Right renal cortex interstitium (tissue), 3 donors: Measurements from ENCODE around the gene PIGP. TPM values are rescaled to one million over a fixed set of nuclear protein-coding genes. Genes with fewer than 3 reads are reported as not detected.
"Not testable (repeated sequence)": the region's sequence is repeated elsewhere in the genome, so short reads cannot be mapped to it uniquely, and the experiment has no call there.

Source experiments
- DNase-seq, 3 donors: peaks; one replicate each; pipeline ENCODE4 v3.0.0-alpha.2; 2013; ENCODE audit warnings: low read depth in 3 of 3, low spot score in 2 of 3
- polyA plus RNA-seq, 3 donors: library from polyadenylated mRNA; unstranded; fragments of 120-200 nt; gene quantifications; one replicate each; pipeline ENCODE4 v1.2.1, GENCODE V29; 2013; ENCODE audit not compliant: insufficient read length in 3 of 3

PIGP gene
- polyA plus RNA-seq, 3 donors = 34.2 to 41.5 (median 34.4) TPM

DNA sequence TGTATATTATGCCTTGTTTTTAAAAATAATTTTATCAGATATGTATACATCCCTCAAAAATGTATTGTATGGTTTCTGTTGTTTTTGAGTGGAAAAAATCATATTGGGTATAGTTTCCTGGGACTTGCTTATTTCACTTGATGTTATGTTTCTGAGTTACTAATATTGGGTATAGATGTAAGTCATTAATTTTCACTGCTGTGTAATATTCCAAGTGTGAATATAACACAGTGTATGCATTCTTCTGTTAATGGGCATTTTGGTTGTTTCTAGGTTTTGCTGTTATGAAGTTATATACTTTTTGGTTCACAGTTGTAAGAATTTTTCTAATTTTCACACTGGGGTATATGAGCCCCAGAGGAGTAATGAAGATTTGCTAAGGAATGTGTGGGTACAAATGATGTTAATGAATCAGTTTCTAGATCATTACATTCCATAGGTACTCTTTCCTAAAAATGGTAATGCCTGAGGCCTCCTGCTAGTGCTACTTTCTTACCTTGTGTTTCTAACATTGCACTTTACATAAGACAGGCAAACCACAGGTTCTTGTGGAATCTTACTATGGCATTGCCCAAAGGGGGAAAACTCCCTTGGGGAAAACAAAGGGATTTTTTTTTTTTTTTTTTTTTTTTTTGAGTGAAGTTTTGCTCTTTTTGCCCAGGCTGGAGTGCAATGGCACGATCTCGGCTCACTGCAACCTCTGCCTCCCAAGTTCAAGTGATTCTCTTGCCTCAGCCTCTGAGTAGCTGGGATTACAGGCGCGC lies 3.4 kb upstream of the PIGP start:
- no peak for DNase-seq

DNA sequence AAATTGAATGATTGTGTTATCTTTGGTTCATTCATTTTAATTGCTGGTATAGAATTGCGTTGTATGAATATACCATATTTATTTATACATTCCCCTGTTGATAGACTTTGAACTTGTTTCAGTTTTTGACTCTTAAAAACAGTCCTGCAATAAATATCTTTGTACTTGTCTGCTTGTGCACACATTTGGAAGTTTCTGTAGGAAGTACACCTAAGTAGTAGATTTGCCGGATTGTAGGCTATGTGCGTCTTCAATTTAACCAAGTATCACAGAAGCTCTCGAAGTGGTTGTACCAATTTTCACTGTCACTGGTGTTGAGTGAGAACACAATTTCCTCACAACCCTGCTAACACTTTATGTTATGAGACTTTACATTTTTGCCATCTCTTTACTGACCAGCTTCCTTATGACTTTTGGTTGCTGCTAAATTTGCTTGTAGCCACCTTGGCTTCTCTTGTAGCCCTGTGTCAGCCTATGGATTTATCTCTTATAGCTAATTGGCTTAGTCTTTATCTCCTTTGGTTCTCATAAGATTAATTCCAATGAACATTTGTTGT lies 2.4 kb upstream of the PIGP start:
- DNase-seq = no peak

DNA sequence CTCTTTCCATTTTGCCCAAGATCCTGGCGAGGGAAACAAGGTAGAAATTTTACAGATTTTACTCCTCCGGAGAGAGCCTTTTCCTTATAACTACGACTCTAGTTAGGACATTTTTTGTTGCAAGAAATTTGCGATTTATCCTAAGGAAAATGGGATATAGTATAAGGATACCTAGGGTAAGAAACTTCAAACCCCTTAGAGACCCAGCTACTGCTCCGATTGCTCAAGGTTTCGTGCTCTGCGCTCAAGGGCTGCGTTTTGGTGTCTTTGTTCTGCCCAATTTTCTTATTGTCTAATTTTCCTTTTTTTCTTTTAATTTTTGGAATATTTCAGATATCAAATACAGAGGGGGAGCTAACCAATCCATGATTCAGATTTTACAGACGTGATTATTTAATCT lies 1.7 kb upstream of the PIGP start:
- no peak for DNase-seq

DNA sequence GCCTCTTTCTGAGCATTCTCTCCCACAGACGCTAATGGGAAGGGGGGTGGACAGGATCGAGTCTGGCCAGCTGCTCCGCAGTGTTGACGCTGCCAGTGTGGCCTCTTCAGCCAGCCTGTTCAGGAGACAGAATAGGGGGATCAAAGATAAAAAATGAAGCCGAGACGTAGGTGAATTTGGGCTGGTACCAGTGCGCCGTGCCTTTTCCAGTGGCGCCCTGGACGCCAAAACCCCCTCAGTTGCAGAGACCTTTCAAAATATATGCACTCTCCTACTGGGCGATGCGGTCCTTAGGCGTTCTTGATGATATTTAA lies 1.3 kb upstream of the PIGP start:
- no peak for DNase-seq

DNA sequence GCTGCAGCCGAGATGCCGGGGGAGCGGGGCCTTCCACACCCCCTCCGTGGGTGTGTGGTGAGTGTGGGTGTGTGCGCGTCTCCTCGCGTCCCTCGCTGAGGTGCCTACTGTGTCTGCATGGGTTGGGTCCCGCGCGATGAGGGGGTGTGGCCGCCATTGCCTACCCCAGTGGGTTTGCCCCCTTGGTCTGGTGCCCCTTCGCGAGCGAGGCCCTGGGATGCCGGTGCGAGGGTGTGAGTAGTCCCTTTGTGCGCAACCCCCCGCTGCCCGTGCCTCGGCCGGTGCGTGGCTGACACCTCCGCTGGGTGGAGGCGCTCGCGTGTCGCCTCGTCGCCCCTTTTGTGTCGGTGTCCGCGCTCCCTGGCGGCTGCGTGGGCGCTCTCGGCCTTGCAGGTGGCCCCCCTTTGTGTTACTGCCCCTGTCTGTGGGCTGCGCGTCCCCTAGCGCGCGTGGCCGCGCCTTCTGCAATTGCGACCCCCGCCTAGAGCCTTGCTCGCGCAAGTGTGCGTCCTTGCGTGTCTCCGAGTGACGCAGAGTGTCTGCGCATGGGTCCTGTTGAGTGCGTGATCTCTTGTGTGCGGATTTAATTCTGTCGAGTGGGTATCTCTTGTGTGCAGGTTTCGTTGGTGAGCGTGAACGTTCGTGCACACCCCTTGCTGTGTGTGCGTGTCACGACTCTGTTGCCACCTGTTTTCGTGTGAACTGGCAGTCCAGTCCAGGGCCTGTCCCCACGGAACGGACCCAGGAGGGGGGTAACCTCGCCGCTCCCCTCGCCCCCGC lies 736 bp upstream of the PIGP start:
- peak in 1 of 3 donors; percentile 36 for DNase-seq

DNA sequence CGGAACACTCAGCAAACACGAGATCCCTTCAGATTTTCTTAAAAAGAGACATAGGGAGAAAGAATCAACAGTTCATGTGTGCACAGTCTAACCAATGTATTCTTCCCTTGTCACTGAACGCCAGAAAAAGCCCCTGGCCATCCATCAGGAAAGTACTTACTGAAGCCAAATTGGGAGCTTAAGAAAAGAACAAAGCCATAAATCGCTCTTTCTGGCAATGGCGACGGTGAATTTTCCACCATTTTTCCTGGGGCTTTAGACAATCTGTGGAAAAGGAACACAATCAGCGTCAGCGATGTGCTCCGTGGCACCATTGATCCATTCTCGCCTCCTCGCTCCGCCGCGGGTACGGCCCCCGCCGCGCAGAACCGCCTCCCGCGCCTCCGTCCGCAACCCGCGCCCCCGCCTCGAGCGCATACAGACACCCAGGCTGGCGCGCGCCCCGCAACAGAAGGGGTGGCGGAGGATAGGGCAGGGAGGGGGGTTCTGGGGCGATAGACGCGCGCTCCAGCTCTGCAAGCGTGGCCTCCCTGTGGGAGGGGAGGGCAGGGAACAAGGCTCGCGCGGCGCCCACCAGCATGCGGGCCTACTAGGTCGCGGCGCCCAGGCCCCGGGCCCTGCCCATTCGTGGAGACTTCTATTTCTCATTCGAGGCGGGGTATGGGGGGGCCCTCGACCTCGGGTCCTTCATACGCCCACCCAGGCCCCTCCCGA lies 440 bp downstream of the PIGP start:
- DNase-seq = peak; percentile 54 to 63 (median 60)

DNA sequence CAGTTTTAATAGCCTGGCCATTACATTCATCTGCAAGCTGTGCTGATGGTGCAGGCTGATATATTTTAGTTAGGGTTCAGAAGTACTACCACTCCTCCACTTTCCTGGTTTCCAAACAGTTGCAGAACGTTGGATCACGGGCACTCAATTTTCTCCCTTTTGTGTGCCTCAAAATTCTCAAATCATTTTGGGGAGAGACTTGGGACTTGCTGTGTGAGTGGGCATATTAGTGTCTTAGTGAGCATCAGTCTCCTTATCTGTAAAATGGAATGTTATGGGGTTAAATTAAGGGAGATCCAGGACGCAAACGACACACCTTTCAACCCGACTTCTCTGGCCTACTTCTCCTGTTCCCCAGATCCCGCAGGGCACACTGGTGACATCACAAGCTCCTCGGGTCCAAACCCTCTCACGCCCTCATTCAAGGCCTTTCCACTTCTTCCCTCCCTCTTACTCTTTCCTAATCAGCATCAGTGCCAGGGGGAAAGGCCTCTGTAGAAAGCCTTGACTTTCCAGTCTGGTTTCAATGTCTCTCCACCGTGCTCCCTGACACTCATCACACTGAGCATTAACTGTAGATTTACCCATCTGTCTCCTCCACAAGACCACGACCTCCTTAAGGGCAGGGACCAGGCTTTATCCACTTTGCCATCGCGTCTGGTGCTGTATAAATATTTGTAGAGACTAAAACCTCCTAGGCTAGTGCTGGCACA lies 1.2 kb downstream of the PIGP start:
- peak in 1 of 3 donors; percentile 27 for DNase-seq

DNA sequence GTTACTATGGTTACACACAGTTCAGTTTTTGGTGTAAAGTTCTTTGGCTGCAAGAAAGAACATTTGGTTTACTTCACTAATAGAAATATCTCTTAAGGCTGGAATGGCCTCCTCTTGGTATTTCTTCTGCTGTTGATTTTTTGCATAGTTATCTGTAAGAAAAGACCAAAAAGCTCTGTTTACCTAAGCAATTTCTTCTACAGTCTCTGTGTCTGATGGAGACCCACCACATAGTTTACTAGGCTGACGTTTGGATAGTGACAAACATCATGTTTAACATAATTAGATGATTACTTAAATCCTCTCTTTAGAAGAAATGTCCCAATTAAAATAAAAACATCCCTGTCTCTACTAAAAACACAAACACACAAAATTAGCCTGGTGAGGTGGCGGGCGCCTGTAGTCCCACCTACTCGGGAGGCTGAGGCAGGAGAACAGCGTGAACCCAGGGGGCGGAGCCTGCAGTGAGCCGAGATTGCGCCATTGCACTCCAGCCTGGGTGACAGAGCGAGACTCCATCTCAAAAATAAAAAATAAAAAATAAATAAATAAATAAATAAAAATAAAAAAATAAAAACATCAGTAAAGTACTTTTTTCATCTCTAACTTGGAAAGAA lies 7.2 kb downstream of the PIGP start:
- no peak for DNase-seq

DNA sequence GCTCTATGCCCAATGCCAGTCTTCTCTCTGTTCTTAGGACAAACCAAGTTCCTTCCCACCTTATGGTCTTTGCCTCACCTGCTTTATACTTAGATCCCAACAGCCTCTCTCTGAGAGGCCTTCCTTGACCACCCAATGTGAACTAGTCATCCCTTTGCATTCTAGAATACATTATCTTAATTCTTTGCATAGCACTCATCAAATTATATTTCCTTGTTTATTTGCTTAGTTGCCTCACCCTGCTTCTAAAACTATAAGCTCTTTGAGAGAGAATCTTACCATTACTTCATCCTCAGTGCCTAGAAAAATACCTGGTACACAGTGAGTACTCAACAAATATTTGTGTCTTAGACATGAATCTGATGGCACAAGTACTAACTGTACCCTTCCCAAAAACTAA lies 8.0 kb downstream of the PIGP start:
- no peak for DNase-seq

DNA sequence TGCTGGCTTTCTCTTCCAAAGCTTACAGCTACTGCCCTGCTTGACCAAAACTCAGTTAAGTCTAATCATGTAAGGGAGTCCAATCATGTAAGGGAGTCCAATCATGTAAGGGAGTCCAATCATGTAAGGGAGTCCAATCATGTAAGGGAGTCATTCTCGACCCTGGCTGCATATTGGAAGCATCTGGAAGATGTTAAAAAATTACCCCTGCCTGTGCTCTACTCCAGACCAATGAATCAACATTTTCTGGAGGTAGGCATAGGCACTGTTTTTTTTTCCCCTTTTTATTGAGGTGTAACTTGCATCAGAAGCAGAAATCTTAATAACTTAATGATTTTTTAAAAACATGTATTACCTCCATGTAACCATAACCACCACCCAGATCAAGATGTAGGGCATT lies 9.4 kb downstream of the PIGP start:
- DNase-seq = no peak

DNA sequence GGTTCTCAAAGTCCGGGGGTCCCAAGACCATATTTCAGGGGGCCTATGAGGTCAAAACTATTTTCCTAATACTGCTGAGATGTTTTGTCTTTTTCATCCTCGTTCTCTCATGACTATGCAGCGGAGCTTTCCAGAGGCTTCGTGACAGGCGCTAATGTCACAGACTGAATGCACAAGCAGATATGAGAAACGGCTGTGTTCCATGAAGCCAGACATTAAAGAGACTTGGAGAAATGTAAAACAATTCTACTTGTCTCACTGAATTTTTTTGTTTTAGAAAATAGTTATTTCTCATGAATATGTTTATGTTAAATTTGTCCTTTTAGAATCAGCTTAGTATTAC lies 10.3 kb downstream of the PIGP start:
- DNase-seq = no peak

DNA sequence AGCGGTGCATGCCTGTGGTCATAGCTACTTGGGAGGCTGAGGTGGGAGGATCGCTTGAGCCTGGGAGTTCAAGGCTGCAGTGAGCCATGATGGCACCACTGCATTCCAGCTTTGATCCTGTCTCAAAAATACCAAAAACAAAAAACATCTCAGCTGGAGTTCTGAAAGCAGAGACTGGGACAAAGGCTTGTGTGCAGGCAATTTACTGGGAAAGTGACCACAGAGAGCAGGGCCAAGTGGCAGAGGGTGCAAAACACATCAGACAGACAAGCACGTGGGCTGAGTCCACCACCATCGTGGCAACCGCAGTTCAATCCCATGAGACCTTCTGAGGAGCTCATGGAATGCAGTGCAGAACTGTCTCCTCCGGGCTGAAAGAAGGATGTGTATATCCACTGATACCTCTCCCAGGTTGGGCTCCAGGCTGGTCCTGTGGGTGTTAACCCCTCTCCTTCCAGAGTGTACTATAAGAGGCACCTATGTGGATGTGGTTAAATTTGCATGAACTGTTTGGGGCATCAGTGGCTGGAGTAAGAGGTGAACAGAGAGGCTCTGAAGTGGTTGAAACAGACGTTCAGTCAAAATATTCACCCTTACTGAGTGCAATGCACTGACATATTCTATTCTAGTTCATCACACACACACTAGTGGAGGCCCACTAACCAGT lies 10.8 kb downstream of the PIGP start:
- no peak for DNase-seq

DNA sequence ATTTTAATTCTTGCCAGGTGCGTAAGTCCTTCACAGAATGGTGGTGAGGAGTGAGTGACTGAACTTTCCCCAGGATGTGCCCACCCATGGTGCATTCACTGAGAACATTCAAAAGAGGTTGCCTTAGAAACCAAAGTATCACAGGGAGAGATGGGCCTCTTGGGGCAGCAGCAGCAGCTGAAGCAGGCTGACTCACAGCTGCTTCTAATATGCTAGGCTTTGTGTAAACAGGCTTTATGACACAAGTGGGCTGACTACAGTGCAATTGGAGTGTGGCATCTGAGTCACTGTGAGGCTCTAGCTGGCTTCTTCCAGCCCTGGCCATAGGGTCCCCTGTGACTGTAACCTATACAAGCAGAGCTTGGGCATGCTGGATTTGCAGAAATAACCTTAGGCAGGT lies 12.6 kb downstream of the PIGP start:
- DNase-seq = peak in 2 of 3 donors; percentile 45 to 47

DNA sequence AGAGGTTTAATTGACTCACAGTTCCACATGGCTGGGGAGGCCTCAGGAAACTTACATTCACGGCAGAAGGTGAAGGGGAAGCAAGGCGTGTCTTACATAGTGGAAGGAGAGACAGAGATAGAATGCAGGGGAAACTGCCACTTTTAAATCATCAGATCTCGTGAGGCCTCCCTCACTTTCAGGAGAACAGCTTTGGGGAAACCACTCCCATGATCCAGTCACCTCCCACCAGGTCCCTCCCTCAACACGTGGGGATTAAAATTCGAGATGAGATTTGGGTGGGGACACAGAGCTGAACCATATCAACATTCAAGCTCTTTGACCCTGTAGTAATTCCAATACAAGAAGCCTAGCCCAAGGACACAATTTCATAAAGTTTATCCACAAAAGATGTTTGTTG lies 13.7 kb downstream of the PIGP start:
- no peak for DNase-seq

DNA sequence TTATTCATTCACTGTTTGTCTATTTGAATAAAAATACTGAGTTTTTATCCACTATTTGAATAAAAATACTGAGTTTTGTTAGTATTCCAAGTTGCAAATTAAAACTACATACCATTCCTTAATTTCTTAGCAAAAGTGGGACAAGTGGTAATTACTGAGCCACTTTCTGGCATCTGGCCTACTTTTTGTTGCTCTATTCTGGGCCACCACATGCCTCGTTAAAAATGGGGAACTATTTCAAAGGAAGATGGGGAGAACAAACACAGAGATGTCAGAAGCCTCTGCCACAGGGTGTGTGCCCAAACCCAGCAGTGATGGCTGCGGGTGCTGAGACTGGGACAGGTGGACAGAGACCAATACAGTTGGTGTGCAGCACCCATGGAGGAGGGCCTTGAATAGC lies 14.6 kb downstream of the PIGP start:
- no peak for DNase-seq

DNA sequence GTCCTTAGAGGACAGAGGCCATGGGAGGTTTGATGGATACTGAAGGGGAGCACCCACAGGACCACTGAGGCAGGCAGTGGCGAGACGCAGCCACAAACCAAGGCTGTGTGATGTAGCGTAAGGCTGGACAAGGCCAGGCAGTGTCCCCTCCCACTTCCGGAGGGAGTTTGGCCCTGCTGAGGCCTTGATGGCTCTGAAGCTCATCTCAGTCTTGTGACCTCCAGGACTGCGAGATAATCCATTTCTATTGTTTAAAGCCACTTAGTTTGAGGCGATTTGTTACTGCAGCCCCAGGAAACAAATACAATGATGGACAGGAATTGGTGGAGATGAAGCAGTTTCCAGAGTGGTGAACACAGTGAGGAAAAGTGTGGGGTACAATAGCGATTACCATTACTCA lies 15.3 kb downstream of the PIGP start:
- no peak for DNase-seq

DNA sequence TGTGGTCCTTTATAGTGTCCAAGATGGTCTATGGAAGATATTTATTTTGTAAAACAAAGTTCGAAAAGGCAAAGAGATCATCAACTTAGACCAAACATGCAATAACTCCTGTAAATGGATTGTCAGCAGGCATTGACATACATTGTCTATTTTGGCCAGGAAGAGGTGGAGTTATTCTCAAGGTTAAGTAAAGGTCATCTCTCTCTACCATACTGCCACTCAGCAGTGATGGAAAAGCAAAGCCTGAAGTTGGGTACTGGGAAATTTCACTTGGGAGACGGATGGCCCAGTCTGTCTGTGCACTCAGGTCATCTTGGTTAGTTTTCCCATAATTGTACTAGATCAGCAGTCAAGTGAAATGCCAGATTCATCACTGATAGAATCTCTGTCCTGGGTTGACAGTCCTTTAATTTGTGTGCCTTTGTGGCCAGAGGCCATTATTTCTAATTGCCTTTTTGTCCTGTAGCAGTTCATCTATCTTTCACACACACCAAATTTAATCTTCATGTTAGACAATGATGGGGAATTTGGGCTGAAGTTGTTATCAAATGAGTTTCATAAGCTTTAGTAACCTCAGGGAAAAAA lies 17.5 kb downstream of the PIGP start:
- DNase-seq = no peak

DNA sequence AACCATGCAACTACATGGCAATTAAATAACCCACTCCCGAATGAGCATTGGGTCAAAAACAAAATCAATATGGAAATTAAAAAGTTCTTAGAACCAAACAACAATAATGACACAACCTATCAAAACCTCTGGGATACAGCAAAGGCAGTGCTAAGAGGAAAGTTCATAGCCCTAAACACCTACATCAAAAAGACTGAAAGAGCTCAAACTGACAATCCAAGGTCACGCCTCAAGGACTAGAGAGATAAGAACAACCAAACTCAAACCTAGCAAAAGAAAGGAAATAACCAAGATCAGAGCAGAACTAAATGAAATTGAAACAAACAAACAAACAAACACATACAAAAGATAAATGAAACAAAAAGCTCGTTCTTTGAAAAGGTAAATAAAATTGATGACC lies 23.1 kb downstream of the PIGP start:
- not testable (repeated sequence) for DNase-seq

DNA sequence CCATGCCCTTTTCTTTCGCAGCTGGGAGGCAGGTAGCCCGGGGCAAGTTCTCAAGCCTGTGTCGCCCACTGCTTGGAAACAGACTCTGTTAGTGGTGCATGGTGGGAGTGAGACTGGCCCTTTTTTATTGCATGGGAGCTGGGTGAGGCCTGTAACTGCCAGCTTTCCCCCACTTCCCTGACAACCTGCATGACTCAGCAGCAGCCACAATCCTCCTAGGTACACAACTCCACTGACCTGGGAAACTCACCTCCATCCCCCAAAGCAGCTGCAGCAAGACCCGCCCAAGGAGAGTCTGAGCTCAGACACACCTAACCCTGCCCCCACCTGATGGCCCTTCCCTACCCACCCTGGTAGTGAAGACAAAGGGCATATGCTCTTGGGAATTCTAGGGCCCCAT lies 25.8 kb downstream of the PIGP start:
- DNase-seq = no peak

DNA sequence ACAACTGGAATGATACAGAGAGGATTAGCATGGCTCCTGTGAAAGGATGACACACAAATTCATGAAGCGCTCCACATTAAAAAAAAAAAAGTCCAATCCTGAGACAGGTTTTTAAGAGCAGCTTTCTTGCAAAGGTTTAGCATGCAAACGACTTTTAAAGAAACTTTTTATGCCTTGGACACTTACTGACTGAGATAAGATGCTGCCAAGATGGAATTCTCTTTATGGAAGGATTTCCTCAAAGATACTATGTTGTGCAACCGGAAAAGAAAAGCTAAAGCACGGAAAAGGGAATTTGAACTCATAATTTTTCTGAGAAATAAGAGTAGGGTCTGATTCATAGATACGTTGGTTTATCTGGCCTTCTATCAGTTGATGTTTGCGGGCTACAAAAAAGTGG lies 27.3 kb downstream of the PIGP start:
- no peak for DNase-seq
